ENCODE measurements around the gene CCDC27.

CCDC27 gene

GRCh38 chr1:3740752-3741151 lies 11.5 kb upstream of the CCDC27 start:
- no peak overlapping the region for H2AFZ ChIP-seq (ENCODE audit: low read length)
- H3K79me2 ChIP-seq (ENCODE audit: insufficient read depth, low read length): no peaks in the 10 kb centered on the region
- no peaks in the 10 kb centered on the region for H3K9me3 ChIP-seq (ENCODE audit: insufficient read depth, low read depth, low read length)
- no peaks in the 10 kb centered on the region for H3F3A ChIP-seq (ENCODE audit: low read depth)
- no peak overlapping the region for H3K9ac ChIP-seq (ENCODE audit: low read depth, low read length, poor library complexity, severe bottlenecking)
- H3K27me3 ChIP-seq (ENCODE audit: insufficient read depth, low read length, poor library complexity, severe bottlenecking): no peaks in the 10 kb centered on the region
- no peak overlapping the region for H3K4me3 ChIP-seq (ENCODE audit: low read length, poor library complexity, severe bottlenecking)
- H3K36me3 ChIP-seq (ENCODE audit: insufficient read depth, low read length): no peaks in the 10 kb centered on the region
- H3K4me1 ChIP-seq (ENCODE audit: insufficient read depth, low read length, poor library complexity, severe bottlenecking): no peaks in the 10 kb centered on the region
- no peak overlapping the region for H3K4me2 ChIP-seq (ENCODE audit: low read depth, low read length, poor library complexity, severe bottlenecking)
- H4K20me1 ChIP-seq (ENCODE audit: insufficient read depth, low read length, poor library complexity, severe bottlenecking): no peaks in the 10 kb centered on the region
- no peaks in the 10 kb centered on the region for H3K9me2 ChIP-seq (replicated peaks; ENCODE audit: low read depth, low read length)
- TF ChIP-seq CTCF (conservative IDR thresholded peaks at IDR 0.05; ENCODE audit: low read length) (no peak), EZH2phosphoT487 (IDR thresholded peaks at IDR 0.05; ENCODE audit: borderline replicate concordance) (no peak)

GRCh38 chr1:3741566-3742438 lies 10.4 kb upstream of the CCDC27 start:
- H3K4me2 ChIP-seq (ENCODE audit: low read depth, low read length, poor library complexity, severe bottlenecking): no peak overlapping the region
- H3K4me3 ChIP-seq (ENCODE audit: low read length, poor library complexity, severe bottlenecking): no peak overlapping the region
- no peaks in the 10 kb centered on the region for H3F3A ChIP-seq (ENCODE audit: low read depth)
- no peaks in the 10 kb centered on the region for H3K36me3 ChIP-seq (ENCODE audit: insufficient read depth, low read length)
- no peaks in the 10 kb centered on the region for H4K20me1 ChIP-seq (ENCODE audit: insufficient read depth, low read length, poor library complexity, severe bottlenecking)
- no peaks in the 10 kb centered on the region for H3K9me3 ChIP-seq (ENCODE audit: insufficient read depth, low read depth, low read length)
- H3K4me1 ChIP-seq (ENCODE audit: insufficient read depth, low read length, poor library complexity, severe bottlenecking): no peaks in the 10 kb centered on the region
- H3K9ac ChIP-seq (ENCODE audit: low read depth, low read length, poor library complexity, severe bottlenecking): no peak overlapping the region
- H2AFZ ChIP-seq (ENCODE audit: low read length): no peak overlapping the region
- H3K9me2 ChIP-seq (replicated peaks; ENCODE audit: low read depth, low read length): no peaks in the 10 kb centered on the region
- TF ChIP-seq EZH2phosphoT487 (IDR thresholded peaks at IDR 0.05; ENCODE audit: borderline replicate concordance): no peak
- TF ChIP-seq CTCF (conservative IDR thresholded peaks at IDR 0.05; ENCODE audit: low read length): no peak
- no peaks in the 10 kb centered on the region for H3K27me3 ChIP-seq (ENCODE audit: insufficient read depth, low read length, poor library complexity, severe bottlenecking)
- H3K79me2 ChIP-seq (ENCODE audit: insufficient read depth, low read length): no peaks in the 10 kb centered on the region

- Histone ChIP-seq H3K4me1 (ENCODE audit: insufficient read depth, low read length, poor library complexity, severe bottlenecking) (no peaks in the 10 kb centered on the region), H3K79me2 (ENCODE audit: insufficient read depth, low read length) (no peaks in the 10 kb centered on the region), H3K4me3 (ENCODE audit: low read length, poor library complexity, severe bottlenecking) (no peak overlapping the region), H3K4me2 (ENCODE audit: low read depth, low read length, poor library complexity, severe bottlenecking) (no peak overlapping the region), H3F3A (ENCODE audit: low read depth) (no peaks in the 10 kb centered on the region), H2AFZ (ENCODE audit: low read length) (no peak overlapping the region), H3K27me3 (ENCODE audit: insufficient read depth, low read length, poor library complexity, severe bottlenecking) (no peaks in the 10 kb centered on the region), H4K20me1 (ENCODE audit: insufficient read depth, low read length, poor library complexity, severe bottlenecking) (no peaks in the 10 kb centered on the region), H3K9me2 (replicated peaks; ENCODE audit: low read depth, low read length) (no peaks in the 10 kb centered on the region), H3K36me3 (ENCODE audit: insufficient read depth, low read length) (no peaks in the 10 kb centered on the region), H3K9ac (ENCODE audit: low read depth, low read length, poor library complexity, severe bottlenecking) (no peak overlapping the region), H3K9me3 (ENCODE audit: insufficient read depth, low read depth, low read length) (no peaks in the 10 kb centered on the region)
- TF ChIP-seq EZH2phosphoT487 (IDR thresholded peaks at IDR 0.05; ENCODE audit: borderline replicate concordance) (no peak), CTCF (conservative IDR thresholded peaks at IDR 0.05; ENCODE audit: low read length) (no peak)
Measured at GRCh38 chr1:3742439-3743298, 9.6 kb upstream of the CCDC27 start.
